Stomach smooth muscle (tissue), 2 donors: ENCODE measurements around the gene RNPC3.

Source experiments
- H3K27ac ChIP-seq: one replicate; pipeline ENCODE4 v1.7.0; 2013; ENCODE audit warnings: mild to moderate bottlenecking, low read length, inconsistent platforms
- H3K27me3 ChIP-seq, 2 donors: one replicate each; pipeline ENCODE4 v1.7.0; 2013; ENCODE audit warnings: low read length in 2 of 2; ENCODE audit not compliant: insufficient read depth in 2 of 2, control insufficient read depth in 1 of 2
- H3K36me3 ChIP-seq, 2 donors: one replicate each; pipeline ENCODE4 v1.7.0; 2013; ENCODE audit warnings: low read length in 2 of 2; ENCODE audit not compliant: control insufficient read depth in 2 of 2, insufficient read depth in 2 of 2
- H3K4me1 ChIP-seq: one replicate; pipeline ENCODE4 v1.7.0; 2013; ENCODE audit warnings: low read length; ENCODE audit not compliant: control insufficient read depth, insufficient read depth
- H3K4me3 ChIP-seq, 2 donors: one replicate each; pipeline ENCODE4 v1.7.0; 2013; ENCODE audit warnings: low read length in 2 of 2
- H3K9ac ChIP-seq, 2 donors: one replicate each; pipeline ENCODE4 v1.7.0; 2013; ENCODE audit warnings: low read length in 2 of 2, mild to moderate bottlenecking in 1 of 2
- H3K9me3 ChIP-seq, 2 donors: one replicate each; pipeline ENCODE4 v1.7.0; 2013; ENCODE audit warnings: low read length in 2 of 2; ENCODE audit not compliant: control insufficient read depth in 2 of 2
- donor health status: healthy.
- donor health status: Pancreatic carcinoma.

The RNPC3 gene

GRCh38 chr1:103525607-103526507 lies at the start of gene RNPC3:
Gene RNPC3, plus strand, starts transcription at chr1:103525699. Its CDS starts 372 bp downstream, at chr1:103526071.
- Histone ChIP-seq H3K36me3 (no peaks in the 10 kb centered on the region), H3K4me1 (peaks cover 3% of the 10 kb centered on the region), H3K4me3 (peak within 1 kb of the TSS; percentile 88 to 94), H3K27ac (peak within 1 kb of the TSS; percentile 91), H3K9ac (peak within 1 kb of the TSS; percentile 94 to 98), H3K27me3 (no peaks in the 10 kb centered on the region), H3K9me3 (no peaks in the 10 kb centered on the region)

GRCh38 chr1:103477101-103477500 lies 48.4 kb upstream of the RNPC3 start:
- H3K9me3 ChIP-seq, result no peaks in the 10 kb centered on the region
- H3K27ac ChIP-seq, result no peak overlapping the region

GRCh38 chr1:103489935-103490334 lies 35.6 kb upstream of the RNPC3 start:
- H3K36me3 ChIP-seq, result no peaks in the 10 kb centered on the region
- H3K4me3 ChIP-seq, result no peak overlapping the region
- no peaks in the 10 kb centered on the region for H3K4me1 ChIP-seq
- no peaks in the 10 kb centered on the region for H3K9me3 ChIP-seq
- H3K27ac ChIP-seq, result no peak overlapping the region
- no peak overlapping the region for H3K9ac ChIP-seq
- H3K27me3 ChIP-seq, result no peaks in the 10 kb centered on the region

More at GRCh38 chr1:103477101-103477500, 48.4 kb upstream of the RNPC3 start:
- no peak overlapping the region for H3K9ac ChIP-seq
- H3K4me1 ChIP-seq, result no peaks in the 10 kb centered on the region
- H3K27me3 ChIP-seq, result no peaks in the 10 kb centered on the region
- no peak overlapping the region for H3K4me3 ChIP-seq
- no peaks in the 10 kb centered on the region for H3K36me3 ChIP-seq

- Histone ChIP-seq H3K9me3 (no peaks in the 10 kb centered on the region), H3K4me3 (no peak overlapping the region), H3K9ac (no peak overlapping the region), H3K36me3 (no peaks in the 10 kb centered on the region), H3K27me3 (no peaks in the 10 kb centered on the region), H3K4me1 (no peaks in the 10 kb centered on the region), H3K27ac (no peak overlapping the region)
Measured at GRCh38 chr1:103492003-103492625, 33.4 kb upstream of the RNPC3 start.

GRCh38 chr1:103496014-103496635 lies 29.4 kb upstream of the RNPC3 start:
- H3K9ac ChIP-seq, result no peak overlapping the region
- H3K9me3 ChIP-seq, result no peaks in the 10 kb centered on the region

GRCh38 chr1:103497404-103497803 lies 28.1 kb upstream of the RNPC3 start:
- Histone ChIP-seq H3K27me3 (no peaks in the 10 kb centered on the region), H3K36me3 (no peaks in the 10 kb centered on the region), H3K9me3 (no peaks in the 10 kb centered on the region), H3K9ac (no peak overlapping the region), H3K4me1 (no peaks in the 10 kb centered on the region), H3K27ac (no peak overlapping the region), H3K4me3 (no peak overlapping the region)

More at GRCh38 chr1:103496014-103496635, 29.4 kb upstream of the RNPC3 start:
- Histone ChIP-seq H3K36me3 (no peaks in the 10 kb centered on the region), H3K4me1 (no peaks in the 10 kb centered on the region), H3K27ac (no peak overlapping the region), H3K27me3 (no peaks in the 10 kb centered on the region), H3K4me3 (no peak overlapping the region)

GRCh38 chr1:103509250-103509649 lies 16.2 kb upstream of the RNPC3 start:
- H3K4me1 ChIP-seq, result no peaks in the 10 kb centered on the region
- H3K9me3 ChIP-seq, result no peaks in the 10 kb centered on the region
- no peak overlapping the region for H3K27ac ChIP-seq
- no peaks in the 10 kb centered on the region for H3K36me3 ChIP-seq
- H3K27me3 ChIP-seq, result no peaks in the 10 kb centered on the region
- H3K9ac ChIP-seq, result no peak overlapping the region
- H3K4me3 ChIP-seq, result no peak overlapping the region

- Histone ChIP-seq H3K27ac (no peak overlapping the region), H3K4me1 (no peaks in the 10 kb centered on the region), H3K9ac (no peak overlapping the region), H3K36me3 (no peaks in the 10 kb centered on the region), H3K9me3 (no peaks in the 10 kb centered on the region), H3K4me3 (no peak overlapping the region), H3K27me3 (no peaks in the 10 kb centered on the region)
Measured at GRCh38 chr1:103513711-103514110, 11.8 kb upstream of the RNPC3 start.

- no peaks in the 10 kb centered on the region for H3K27me3 ChIP-seq
- H3K4me3 ChIP-seq, result no peak overlapping the region
- H3K9ac ChIP-seq, result no peak overlapping the region
- H3K9me3 ChIP-seq, result no peaks in the 10 kb centered on the region
- no peaks in the 10 kb centered on the region for H3K4me1 ChIP-seq
- H3K27ac ChIP-seq, result no peak overlapping the region
- H3K36me3 ChIP-seq, result no peaks in the 10 kb centered on the region
Measured at GRCh38 chr1:103514920-103515503, 10.5 kb upstream of the RNPC3 start.

- no peaks in the 10 kb centered on the region for H3K36me3 ChIP-seq
- H3K4me1 ChIP-seq, result no peaks in the 10 kb centered on the region
- no peaks in the 10 kb centered on the region for H3K9me3 ChIP-seq
- H3K27ac ChIP-seq, result no peak overlapping the region
- H3K27me3 ChIP-seq, result no peaks in the 10 kb centered on the region
- H3K4me3 ChIP-seq, result no peak overlapping the region
- H3K9ac ChIP-seq, result no peak overlapping the region
Measured at GRCh38 chr1:103516283-103516682, 9.2 kb upstream of the RNPC3 start.
